Measurements from ENCODE around the gene DIMT1.

DNA sequence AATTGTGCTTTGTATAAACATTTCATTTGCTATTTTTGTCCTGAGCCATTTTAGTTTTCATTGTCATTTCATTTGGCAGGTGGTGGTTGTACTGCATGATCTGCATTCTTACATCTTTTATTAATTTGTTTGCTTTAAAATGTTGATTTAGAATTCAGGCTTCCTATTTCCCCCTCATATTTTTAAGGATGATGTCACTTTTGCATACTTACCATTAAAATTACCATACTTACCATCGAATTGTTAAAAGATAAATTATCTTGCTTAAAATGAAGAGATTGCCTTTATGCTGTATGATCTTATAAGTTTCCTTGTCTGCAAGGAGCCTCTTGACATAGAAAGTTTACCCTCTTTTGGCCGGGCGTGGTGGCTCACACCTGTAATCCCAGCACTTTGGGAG is 31.1 kb downstream of the DIMT1 start:
- TF ChIP-seq GATA2 (IDR thresholded peaks at IDR 0.05; ENCODE audit: low read depth, low read length) (no peak), GATA3 (IDR thresholded peaks at IDR 0.05; ENCODE audit: low read depth, low read length) (no peak)
